DMS114 treated with DMSO at 0.1 percent for 48 hours (cell line): ENCODE measurements around the gene IPO8.
"Not testable (repeated sequence)": the region's sequence is repeated elsewhere in the genome, so short reads cannot be mapped to it uniquely, and the experiment has no call there.

Experiments used
- DNase-seq: peaks from one replicate; lab custom pipeline; 2025; ENCODE audit not compliant: unreplicated experiment; lab: John Stamatoyannopoulos, UW

Gene IPO8

GRCh38 chr12:30610718-30611117, 85.0 kb downstream of the IPO8 start:
- DNase-seq, result no peak

- not testable (repeated sequence) for DNase-seq
Measured at GRCh38 chr12:30609819-30610218, 85.8 kb downstream of the IPO8 start.

GRCh38 chr12:30604302-30604701, 91.4 kb downstream of the IPO8 start:
- not testable (repeated sequence) for DNase-seq

GRCh38 chr12:30603129-30603528, 92.5 kb downstream of the IPO8 start:
- DNase-seq, result no peak

- DNase-seq, result no peak
Measured at GRCh38 chr12:30602678-30603077, 93.0 kb downstream of the IPO8 start.

- no peak for DNase-seq
Measured at GRCh38 chr12:30599608-30600007, 96.1 kb downstream of the IPO8 start.

GRCh38 chr12:30598889-30599288, 96.8 kb downstream of the IPO8 start:
- DNase-seq, result no peak

GRCh38 chr12:30595742-30596141, 99.9 kb downstream of the IPO8 start:
- DNase-seq, result no peak

GRCh38 chr12:30594509-30594908, 101.2 kb downstream of the IPO8 start:
- no peak for DNase-seq

- not testable (repeated sequence) for DNase-seq
Measured at GRCh38 chr12:30588572-30588971, 107.1 kb downstream of the IPO8 start.

- no peak for DNase-seq
Measured at GRCh38 chr12:30587782-30588181, 107.9 kb downstream of the IPO8 start.

- no peak for DNase-seq
Measured at GRCh38 chr12:30585877-30586276, 109.8 kb downstream of the IPO8 start.

- DNase-seq, result no peak
Measured at GRCh38 chr12:30582943-30583342, 112.7 kb downstream of the IPO8 start.

- DNase-seq, result no peak
Measured at GRCh38 chr12:30580344-30580743, 115.3 kb downstream of the IPO8 start.
